ENCODE results near the gene BBS12.

Gene BBS12

DNA sequence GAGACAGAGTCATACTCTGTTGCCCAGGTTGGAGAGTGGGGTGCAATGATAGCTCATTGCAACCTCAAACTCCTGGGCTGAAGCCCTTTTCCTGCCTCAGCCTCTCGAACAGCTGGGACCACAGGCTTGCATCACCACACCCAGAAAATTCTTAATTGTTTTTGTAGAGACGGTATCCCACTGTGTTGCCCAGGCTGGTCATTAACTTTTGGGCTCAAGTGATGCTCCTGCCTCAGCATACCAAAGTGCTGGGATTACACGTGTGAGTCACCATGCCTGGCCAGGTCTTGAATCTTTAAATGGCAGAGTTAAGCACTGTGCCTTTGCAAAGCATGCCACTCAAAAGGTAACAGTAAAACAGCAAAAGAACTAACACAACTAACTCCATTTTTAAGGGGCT lies 28.6 kb upstream of the BBS12 start:
- no peak for TF ChIP-seq TCF12 (IDR thresholded peaks at IDR 0.05; ENCODE audit: low read depth)
- TF ChIP-seq REST (IDR thresholded peaks at IDR 0.05; ENCODE audit: low read depth): no peak
- TF ChIP-seq NFIC (IDR thresholded peaks at IDR 0.05): no peak

DNA sequence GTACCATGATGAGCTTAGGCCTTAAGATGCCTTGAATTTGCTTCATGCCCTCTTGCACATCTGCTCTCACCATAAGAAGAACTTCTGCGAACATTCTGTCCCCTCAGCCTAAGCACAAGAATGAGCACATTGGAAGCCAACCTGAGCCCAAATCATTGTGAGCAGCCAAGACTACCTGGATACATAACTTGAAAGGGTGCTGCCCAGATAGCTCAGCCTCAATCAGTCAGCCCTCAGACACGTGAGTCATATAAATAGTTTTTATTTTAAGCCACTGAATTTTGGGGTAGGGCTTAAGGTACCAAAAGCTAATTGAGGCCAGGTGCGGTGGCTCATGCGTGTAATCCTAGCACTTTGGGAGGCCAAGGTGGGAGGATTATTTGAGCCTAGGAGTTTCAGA lies 27.5 kb upstream of the BBS12 start:
- TF ChIP-seq YY1 (IDR thresholded peaks at IDR 0.05; ENCODE audit: low read depth) (no peak), TAF1 (IDR thresholded peaks at IDR 0.05; ENCODE audit: low read depth) (no peak), RAD21 (IDR thresholded peaks at IDR 0.05; ENCODE audit: low read depth) (no peak), EP300 (IDR thresholded peaks at IDR 0.05; ENCODE audit: borderline replicate concordance) (no peak)

GRCh38 chr4:122705547-122706117 lies 26.9 kb upstream of the BBS12 start:
- TF ChIP-seq ZBTB7A (IDR thresholded peaks at IDR 0.05; ENCODE audit: low read depth) (no peak), RAD21 (IDR thresholded peaks at IDR 0.05; ENCODE audit: low read depth) (no peak), CEBPB (IDR thresholded peaks at IDR 0.05) (no peak), REST (IDR thresholded peaks at IDR 0.05; ENCODE audit: low read depth) (no peak), TEAD4 (IDR thresholded peaks at IDR 0.05) (no peak)
- TF ChIP-seq, protein P1, sequence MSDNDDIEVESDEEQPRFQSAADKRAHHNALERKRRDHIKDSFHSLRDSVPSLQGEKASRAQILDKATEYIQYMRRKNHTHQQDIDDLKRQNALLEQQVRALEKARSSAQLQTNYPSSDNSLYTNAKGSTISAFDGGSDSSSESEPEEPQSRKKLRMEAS (IDR thresholded peaks at IDR 0.05): no peak

DNA sequence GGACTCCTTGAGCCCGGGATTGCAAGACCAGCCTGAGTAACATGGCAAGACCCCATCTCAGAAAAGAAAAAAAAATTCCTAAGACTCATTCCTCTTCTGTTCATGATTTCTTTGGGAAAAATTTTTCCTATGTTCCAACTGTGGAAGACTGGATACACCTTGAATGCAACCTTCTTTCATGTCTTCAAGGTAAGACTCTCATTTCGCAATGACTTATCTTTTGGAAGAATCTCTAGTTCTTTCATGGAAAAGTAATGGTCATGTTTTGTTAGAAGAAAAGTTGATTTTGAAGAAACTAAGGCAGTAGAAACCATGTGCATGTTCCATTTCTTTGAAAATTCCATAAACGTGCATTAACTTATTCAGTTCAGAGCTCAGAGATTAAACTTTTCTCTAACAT lies 26.0 kb upstream of the BBS12 start:
- TF ChIP-seq NFIC (IDR thresholded peaks at IDR 0.05): no peak
- TF ChIP-seq CREB1 (IDR thresholded peaks at IDR 0.05; ENCODE audit: low read depth): no peak
- TF ChIP-seq CEBPB (IDR thresholded peaks at IDR 0.05): 0 out of 2 replicates have a peak, but pooled peaks have one; percentile 12
- no peak for TF ChIP-seq EP300 (IDR thresholded peaks at IDR 0.05; ENCODE audit: borderline replicate concordance)

DNA sequence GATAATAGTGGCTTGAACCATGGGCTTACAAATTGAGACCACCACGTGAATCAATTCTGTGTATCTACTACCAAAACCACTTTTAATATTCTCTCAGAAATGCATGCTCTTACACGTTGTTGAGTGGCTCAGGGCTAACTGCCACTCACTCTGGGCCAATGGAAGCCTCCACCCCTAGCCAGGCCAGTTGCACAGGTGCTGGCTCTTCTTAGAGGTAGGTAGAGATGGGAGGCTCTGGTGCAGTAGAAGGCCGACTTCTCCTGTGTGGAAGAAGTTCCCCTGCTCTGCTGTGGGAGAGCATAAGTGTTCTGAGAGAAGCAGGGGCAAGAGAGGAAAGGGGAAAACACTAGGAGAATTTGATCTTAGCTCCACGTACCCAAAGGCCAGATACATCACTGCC lies 25.0 kb upstream of the BBS12 start:
- no peak for TF ChIP-seq ZBTB7A (IDR thresholded peaks at IDR 0.05; ENCODE audit: low read depth)

GRCh38 chr4:122709236-122709635 lies 23.3 kb upstream of the BBS12 start:
- no peak for TF ChIP-seq ZBTB7A (IDR thresholded peaks at IDR 0.05; ENCODE audit: low read depth)
- no peak for TF ChIP-seq TCF12 (IDR thresholded peaks at IDR 0.05; ENCODE audit: low read depth)
- no peak for TF ChIP-seq YY1 (IDR thresholded peaks at IDR 0.05; ENCODE audit: low read depth)
- no peak for TF ChIP-seq TEAD4 (IDR thresholded peaks at IDR 0.05)
- no peak for TF ChIP-seq NFIC (IDR thresholded peaks at IDR 0.05)
- TF ChIP-seq TAF1 (IDR thresholded peaks at IDR 0.05; ENCODE audit: low read depth): no peak
- no peak for TF ChIP-seq REST (IDR thresholded peaks at IDR 0.05; ENCODE audit: low read depth)
- no peak for TF ChIP-seq CREB1 (IDR thresholded peaks at IDR 0.05; ENCODE audit: low read depth)

GRCh38 chr4:122710434-122711308 lies 21.8 kb upstream of the BBS12 start:
- TF ChIP-seq, protein P1 (IDR thresholded peaks at IDR 0.05): no peak
- TF ChIP-seq FOXM1 (IDR thresholded peaks at IDR 0.05; ENCODE audit: borderline replicate concordance, low read depth) (no peak), EGR1 (IDR thresholded peaks at IDR 0.05) (no peak), TAF1 (IDR thresholded peaks at IDR 0.05; ENCODE audit: low read depth) (no peak), RAD21 (IDR thresholded peaks at IDR 0.05; ENCODE audit: low read depth) (no peak), CREB1 (IDR thresholded peaks at IDR 0.05; ENCODE audit: low read depth) (no peak), ZBTB7A (IDR thresholded peaks at IDR 0.05; ENCODE audit: low read depth) (no peak), NFIC (IDR thresholded peaks at IDR 0.05) (no peak), TCF12 (IDR thresholded peaks at IDR 0.05; ENCODE audit: low read depth) (no peak), REST (IDR thresholded peaks at IDR 0.05; ENCODE audit: low read depth) (no peak), CEBPB (IDR thresholded peaks at IDR 0.05) (no peak), TEAD4 (IDR thresholded peaks at IDR 0.05) (peak; percentile 42; the same call in 1 of the 2 replicates), EP300 (IDR thresholded peaks at IDR 0.05; ENCODE audit: borderline replicate concordance) (peak; percentile 24; the same call in 1 of the 2 replicates), USF1 (IDR thresholded peaks at IDR 0.05) (no peak), YY1 (IDR thresholded peaks at IDR 0.05; ENCODE audit: low read depth) (no peak)

Measured in Ishikawa (cell line).